GM19239 (cell line): ENCODE results near the gene HBG2.
A peak's percentile ranks its signal among the peaks of the same experiment; 100 is the strongest.

Experiments
- DNase-seq: peaks from one replicate; pipeline ENCODE4 v3.0.0; 2011; ENCODE audit warnings: low spot score; ENCODE audit not compliant: insufficient read length
- FAIRE-seq: peaks from 2 replicates; lab custom pipeline; 2011; peaks lifted over from hg19 to GRCh38; lab: Jason Lieb, UNC

The HBG2 gene

DNA sequence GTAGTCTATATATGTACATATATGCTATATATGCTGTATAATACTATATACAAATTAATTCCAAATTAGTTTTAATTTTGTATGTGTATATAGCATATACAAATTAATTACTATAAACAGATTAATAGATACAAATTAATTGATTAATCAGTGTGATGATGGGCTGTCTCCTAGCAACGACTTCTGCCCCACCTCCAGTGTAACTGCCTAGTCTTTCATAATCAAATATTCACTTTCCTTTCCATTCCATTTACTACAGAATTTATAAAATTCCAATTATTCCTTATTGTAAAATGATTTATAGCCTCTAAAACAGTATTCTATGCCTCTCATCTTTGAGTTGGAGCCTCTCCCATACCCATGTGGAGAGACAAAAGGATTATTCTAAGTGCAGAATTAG lies 21.3 kb downstream of the HBG2 start:
- FAIRE-seq: no peak

DNA sequence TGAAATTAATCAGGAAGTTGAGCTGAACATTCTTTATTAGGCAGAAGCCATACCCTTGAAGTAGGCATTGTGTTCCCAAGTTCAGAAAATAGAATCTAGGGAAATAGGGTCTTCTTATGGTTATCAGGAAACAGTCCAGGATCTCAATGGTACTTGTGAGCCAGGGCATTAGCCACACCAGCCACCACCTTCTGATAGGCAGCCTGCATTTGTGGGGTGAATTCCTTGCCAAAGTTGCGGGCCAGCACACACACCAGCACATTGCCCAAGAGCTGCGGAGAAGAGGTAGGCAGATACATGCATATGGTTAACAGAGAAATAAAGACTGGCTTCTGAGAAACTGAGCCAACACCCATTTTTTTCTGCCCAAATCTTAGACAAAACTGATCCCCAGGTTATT lies 21.8 kb downstream of the HBG2 start:
- DNase-seq: no peak
- FAIRE-seq: no peak

More for the DNA sequence above, 21.3 kb downstream of the HBG2 start:
- no peak for DNase-seq

DNA sequence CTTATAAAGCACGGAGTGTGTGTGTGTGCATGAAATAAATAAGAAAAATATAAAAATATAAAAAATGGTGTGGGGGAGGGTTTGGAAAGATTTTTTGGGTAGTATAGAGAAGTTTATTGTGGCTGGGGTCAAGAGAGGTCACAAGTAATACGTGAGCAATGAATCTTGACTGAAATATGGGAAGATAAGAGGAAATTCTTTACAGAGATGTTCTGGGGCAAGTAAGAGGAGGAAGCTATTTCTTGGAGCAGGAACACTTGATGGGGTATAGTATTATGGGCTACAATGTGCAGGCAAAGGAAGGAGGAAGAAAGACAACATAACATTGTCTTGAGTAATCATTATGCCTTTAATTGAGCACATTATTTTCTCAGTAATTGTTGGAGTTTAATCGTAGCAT lies 22.4 kb downstream of the HBG2 start:
- FAIRE-seq: no peak
- no peak for DNase-seq

DNA sequence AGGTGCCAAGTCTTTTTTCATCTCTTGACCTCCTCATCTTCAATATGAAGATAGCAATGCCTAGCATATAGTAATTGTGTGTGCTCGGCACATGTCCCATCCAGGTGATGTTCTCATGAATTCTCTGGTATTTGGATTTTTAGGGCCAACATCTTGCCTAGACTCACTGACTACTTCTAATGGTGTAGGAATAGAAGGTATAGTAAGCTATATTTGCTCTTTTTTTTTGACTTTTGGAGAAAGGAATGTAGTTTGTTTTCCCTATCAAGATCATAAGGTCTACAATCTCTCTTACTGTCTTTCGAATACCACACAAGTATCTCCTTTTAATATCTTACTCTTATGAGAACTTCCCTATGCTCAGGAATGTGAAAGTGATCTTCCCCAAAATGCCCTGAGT lies 23.5 kb downstream of the HBG2 start:
- no peak for DNase-seq
- no peak for FAIRE-seq

DNA sequence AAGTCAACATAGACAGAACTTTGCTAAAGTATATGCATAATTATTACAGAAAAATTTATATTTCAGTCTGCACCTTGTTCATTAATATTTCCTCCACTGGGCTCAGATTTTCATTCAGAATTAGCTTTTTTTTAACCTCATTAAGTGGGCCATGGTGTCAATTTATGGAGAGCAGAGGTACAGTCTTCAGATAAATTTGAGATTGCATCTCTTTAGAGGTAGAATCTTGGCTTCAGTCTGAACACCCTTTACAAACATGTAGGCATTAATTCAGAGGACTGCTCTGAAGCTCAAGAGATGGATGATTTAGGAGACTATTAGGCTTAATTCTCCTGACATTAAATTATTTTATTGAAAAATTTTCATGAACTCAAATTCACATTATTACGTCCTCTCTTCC lies 24.3 kb downstream of the HBG2 start:
- DNase-seq (no peak), FAIRE-seq (no peak)

DNA sequence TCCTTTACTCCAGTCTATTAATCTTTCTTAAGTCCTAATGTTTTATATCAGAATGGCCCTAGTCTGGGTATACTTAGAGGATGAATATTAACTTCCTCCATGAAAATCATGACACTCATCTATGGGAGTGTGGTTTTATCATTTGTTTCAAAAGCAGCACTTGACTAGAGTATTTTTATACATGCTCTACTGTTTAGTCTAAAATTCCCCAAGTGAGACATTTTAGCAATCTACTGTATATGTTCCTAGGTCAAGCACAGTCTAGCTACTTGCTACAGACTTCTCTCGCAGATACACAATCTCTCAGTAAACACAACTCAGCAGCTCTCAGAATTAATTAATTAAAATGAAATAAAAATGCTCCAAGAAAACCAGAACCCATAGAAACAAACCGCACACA lies 24.8 kb downstream of the HBG2 start:
- DNase-seq (no peak), FAIRE-seq (no peak)

DNA sequence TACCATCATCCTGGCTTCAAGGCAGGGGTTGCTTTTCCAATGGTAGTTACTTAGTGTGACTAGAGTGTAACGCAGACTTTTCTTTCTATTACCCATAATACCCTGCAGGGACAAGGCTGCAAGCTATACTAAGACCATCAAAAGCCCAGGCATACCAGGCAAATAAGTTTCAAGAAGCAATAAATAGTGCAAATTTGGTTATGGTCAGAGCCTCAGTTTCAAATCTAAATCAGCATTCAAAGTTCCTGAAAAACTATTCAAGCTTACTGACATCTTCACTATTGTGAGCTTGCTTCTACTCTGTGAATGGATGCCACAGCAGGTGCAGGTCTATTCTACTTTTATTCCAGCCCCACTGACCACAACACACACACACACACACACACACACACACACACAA lies 25.2 kb downstream of the HBG2 start:
- DNase-seq (no peak), FAIRE-seq (no peak)

DNA sequence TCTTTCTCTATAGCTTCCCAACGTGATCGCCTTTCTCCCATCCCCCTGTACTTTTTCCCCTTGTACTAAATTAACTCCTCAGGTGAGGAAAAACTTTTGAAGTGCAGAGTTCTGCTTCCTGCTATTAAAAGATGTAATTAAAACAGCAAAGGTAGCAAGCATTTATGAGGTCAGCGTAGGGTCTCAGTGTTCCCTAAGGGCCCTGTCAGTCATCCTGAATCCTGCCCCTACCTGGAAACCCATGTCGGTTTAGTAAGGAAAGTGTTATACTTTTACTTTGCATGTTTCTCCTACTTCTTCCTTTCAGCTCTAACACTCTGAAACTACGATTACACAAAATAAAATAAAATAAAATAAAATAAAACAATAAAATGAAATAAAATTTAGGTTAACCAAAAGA lies 26.5 kb downstream of the HBG2 start:
- FAIRE-seq (no peak), DNase-seq (no peak)

DNA sequence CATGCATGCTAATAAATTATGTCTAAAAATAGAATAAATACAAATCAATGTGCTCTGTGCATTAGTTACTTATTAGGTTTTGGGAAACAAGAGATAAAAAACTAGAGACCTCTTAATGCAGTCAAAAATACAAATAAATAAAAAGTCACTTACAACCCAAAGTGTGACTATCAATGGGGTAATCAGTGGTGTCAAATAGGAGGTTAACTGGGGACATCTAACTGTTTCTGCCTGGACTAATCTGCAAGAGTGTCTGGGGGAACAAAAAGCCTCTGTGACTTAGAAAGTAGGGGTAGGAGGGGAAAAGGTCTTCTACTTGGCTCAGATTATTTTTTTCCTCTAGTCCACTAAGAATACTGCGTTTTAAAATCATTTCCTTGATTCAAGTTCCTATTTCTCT lies 26.9 kb downstream of the HBG2 start:
- FAIRE-seq: no peak
- DNase-seq: no peak

DNA sequence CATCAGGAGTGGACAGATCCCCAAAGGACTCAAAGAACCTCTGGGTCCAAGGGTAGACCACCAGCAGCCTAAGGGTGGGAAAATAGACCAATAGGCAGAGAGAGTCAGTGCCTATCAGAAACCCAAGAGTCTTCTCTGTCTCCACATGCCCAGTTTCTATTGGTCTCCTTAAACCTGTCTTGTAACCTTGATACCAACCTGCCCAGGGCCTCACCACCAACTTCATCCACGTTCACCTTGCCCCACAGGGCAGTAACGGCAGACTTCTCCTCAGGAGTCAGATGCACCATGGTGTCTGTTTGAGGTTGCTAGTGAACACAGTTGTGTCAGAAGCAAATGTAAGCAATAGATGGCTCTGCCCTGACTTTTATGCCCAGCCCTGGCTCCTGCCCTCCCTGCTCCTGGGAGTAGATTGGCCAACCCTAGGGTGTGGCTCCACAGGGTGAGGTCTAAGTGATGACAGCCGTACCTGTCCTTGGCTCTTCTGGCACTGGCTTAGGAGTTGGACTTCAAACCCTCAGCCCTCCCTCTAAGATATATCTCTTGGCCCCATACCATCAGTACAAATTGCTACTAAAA lies 27.8 kb downstream of the HBG2 start, which contains the start of gene HBB:
Gene HBB, minus strand, starts transcription at position 340 of the 579 bp plus-strand sequence. Its CDS starts 50 bp downstream, at position 290.
- no peak for FAIRE-seq
- DNase-seq: no peak

DNA sequence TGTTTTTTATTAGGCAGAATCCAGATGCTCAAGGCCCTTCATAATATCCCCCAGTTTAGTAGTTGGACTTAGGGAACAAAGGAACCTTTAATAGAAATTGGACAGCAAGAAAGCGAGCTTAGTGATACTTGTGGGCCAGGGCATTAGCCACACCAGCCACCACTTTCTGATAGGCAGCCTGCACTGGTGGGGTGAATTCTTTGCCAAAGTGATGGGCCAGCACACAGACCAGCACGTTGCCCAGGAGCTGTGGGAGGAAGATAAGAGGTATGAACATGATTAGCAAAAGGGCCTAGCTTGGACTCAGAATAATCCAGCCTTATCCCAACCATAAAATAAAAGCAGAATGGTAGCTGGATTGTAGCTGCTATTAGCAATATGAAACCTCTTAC lies 29.1 kb downstream of the HBG2 start:
- DNase-seq (no peak), FAIRE-seq (no peak)

DNA sequence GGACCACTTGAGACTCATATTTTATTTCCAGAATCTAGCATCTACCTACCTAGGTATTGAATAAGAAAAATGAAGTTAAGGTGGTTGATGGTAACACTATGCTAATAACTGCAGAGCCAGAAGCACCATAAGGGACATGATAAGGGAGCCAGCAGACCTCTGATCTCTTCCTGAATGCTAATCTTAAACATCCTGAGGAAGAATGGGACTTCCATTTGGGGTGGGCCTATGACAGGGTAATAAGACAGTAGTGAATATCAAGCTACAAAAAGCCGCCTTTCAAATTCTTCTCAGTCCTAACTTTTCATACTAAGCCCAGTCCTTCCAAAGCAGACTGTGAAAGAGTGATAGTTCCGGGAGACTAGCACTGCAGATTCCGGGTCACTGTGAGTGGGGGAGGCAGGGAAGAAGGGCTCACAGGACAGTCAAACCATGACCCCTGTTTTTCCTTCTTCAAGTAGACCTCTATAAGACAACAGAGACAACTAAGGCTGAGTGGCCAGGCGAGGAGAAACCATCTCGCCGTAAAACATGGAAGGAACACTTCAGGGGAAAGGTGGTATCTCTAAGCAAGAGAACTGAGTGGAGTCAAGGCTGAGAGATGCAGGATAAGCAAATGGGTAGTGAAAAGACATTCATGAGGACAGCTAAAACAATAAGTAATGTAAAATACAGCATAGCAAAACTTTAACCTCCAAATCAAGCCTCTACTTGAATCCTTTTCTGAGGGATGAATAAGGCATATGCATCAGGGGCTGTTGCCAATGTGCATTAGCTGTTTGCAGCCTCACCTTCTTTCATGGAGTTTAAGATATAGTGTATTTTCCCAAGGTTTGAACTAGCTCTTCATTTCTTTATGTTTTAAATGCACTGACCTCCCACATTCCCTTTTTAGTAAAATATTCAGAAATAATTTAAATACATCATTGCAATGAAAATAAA lies 29.8 kb downstream of the HBG2 start:
- FAIRE-seq (no peak), DNase-seq (no peak)

DNA sequence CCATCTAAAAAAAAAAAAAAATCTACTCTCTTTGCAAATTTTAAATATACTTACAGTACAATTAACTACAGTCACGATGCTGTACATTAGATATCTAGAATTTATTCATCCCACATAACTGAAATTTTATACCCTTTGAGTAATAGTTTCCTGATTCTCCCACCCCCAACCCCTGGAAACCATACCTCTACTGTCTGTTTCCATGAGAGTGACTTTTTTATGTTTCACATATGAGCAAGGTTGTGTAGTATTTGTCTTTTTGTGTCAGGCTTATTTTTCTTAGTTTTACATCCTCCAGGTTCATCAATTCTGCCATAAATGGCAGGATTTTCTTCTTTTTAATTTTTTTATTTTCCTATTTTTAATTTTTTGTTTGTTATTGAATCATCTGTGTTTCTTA lies 30.9 kb downstream of the HBG2 start:
- FAIRE-seq (no peak), DNase-seq (no peak)

DNA sequence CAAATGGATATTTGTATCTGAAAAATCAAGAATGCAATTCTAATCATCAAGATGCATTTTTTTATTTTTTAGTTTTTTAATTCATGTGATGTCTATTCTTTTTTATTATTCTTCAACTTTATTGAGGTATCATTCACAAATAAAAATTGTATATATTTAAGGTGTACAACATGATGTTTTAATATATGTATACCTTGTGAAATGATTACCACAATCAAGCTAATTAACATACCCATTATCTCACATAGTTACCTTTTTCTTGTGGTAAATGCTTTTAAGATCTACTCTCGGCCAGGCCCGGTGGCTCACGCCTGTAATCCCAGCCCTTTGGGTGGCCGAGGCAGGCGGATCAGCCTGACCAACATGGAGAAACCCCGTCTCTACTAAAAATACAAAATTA lies 31.4 kb downstream of the HBG2 start:
- DNase-seq (no peak), FAIRE-seq (no peak)

DNA sequence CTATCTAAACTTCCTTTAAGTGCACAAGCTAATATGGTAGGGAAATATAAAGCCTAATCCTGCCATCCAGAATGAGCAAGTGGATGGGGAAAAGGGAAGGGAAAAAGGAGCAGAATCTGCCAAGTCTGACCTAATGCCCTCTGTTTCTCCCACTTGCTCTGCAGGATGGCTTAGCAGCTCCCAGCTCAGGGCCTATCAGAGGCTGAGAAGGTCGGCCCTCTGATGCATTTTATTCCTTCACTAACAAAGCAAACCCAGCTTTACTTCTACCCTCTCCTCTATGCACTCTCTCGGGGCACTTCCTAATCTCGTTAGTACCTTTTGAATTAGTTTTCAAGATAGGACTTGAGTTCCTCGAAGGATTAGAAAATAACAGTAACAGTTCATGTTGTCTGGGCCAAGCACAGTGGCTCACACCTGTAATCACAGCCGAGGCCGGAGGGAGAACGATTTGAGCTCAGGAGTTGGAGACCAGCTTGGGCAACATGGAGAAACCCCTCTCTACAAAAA lies 44.1 kb downstream of the HBG2 start:
- FAIRE-seq: no peak
- DNase-seq: no peak

DNA sequence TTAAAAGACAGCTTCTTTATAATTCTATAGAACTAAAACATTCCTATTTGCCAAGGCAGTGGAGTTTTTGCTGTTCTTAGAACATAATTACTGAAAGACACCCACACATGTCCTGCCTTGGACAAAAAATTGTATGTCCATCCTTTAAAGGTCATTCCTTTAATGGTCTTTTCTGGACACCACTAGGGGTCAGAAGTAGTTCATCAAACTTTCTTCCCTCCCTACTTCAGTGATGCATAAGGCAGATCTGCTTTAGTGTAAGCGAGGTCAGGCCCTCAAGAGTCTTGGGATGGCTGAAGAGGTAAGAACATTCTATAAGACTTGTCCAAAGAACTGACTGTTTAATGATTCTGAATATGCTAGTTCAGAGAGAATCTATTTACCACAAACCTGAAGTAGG lies 49.8 kb downstream of the HBG2 start:
- DNase-seq (peak; percentile 37), FAIRE-seq (peak; percentile 70)

DNA sequence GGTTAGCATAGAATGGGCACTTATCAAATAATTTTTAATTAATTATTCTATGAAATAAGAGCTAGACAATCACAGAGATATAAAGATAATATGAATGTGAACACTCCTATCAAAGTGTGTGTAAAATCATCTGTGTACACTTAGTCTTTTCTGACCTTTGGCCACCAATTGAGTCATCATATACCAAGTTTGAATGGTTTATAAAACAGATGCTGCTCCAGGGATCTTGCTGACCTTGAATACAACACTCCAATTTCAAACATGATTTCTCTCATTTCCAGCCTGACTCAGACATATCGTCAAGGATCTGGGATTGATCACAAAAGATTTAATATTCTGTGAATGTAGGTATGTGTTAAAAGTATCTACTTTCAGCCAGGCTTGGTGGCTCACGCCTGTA lies 51.2 kb downstream of the HBG2 start:
- FAIRE-seq: no peak
- no peak for DNase-seq
